ENCODE results near the gene ELMO2.

The ELMO2 gene

DNA sequence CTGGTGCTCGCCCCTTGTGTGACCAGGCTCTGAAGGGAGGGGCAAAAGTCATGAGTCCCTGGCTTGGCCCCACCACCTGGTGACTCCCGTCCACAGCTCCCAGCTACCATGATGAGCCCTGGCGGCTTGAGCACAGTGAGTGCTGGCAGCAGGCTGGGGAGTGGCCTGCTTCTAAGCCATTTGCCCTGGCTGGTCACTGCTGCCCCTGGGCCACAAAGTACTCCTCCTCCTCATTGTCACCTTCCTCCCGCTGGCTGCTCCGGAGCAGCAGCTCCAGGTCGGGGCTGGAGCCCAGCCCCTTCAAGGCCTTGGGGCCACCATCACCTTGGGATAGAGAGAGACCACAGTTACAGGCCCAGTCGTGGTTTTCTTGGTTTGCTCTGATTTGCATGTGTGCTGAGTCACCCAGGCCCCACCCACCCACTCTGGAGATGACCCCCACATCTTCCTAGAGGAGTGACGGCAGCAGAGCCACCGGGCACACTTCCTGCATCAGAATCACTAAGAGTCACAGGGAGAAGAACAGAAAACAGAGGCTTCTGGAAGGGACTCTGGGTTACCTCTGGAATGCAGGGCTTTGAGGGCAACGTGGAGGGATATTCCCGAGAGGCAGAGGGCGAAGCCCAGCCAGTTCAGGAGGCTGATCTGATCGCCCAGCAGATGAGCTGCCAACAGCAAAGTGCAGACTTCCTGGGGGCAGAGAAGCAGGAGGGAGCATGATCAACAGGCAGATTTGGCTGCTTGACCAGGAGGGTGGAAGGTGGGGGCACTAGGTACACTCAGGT is 56.0 kb downstream of the ELMO2 start:
- no peak for DNase-seq

DNA sequence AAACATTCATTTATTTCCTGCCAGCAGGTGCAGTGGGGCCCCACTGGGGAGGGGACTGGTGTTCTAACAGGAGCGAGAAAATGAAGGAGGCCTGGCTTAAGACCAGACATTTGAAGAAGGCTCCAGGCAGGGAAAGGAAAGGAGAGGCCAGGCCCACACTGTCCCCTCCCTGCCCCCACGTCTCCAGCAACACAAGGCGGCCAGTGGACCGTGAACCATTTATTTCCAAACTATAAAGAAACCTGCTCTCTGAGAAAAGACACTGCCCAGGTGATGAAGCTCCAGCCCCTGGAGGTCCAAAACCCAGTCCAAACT is 56.7 kb downstream of the ELMO2 start:
- DNase-seq: no peak

- DNase-seq: peak; percentile 43
Measured at GRCh38 chr20:46349035-46349741, 57.2 kb downstream of the ELMO2 start.

GRCh38 chr20:46347841-46348803 is 58.3 kb downstream of the ELMO2 start:
- no peak for DNase-seq

- DNase-seq: no peak
Measured at GRCh38 chr20:46346770-46347169, 59.6 kb downstream of the ELMO2 start.

GRCh38 chr20:46344488-46345162 is 61.8 kb downstream of the ELMO2 start:
- DNase-seq: no peak

GRCh38 chr20:46343975-46344357 is 62.4 kb downstream of the ELMO2 start:
- DNase-seq: no peak

- no peak for DNase-seq
Measured at GRCh38 chr20:46343348-46343974, 63.0 kb downstream of the ELMO2 start.

- DNase-seq: no peak
Measured at GRCh38 chr20:46342451-46343347, 63.7 kb downstream of the ELMO2 start.

DNA sequence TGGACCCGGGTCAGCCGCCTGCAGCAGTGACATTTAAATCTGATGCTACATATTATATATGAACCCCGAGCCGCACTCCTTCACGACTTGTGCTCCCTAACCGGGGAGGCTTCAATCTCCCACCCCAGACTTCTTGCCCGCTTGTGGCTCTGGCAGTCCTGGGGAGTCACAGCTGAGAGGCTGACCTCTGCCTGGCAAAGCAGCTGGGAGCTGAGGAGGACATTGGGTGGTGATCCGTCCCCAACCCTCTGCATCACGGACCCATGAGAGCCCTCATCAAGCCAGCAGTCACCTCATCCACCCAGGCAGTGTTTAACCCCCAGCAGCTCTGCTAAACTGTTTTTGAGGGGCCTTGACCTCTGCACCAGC is 64.4 kb downstream of the ELMO2 start:
- DNase-seq: no peak

DNA sequence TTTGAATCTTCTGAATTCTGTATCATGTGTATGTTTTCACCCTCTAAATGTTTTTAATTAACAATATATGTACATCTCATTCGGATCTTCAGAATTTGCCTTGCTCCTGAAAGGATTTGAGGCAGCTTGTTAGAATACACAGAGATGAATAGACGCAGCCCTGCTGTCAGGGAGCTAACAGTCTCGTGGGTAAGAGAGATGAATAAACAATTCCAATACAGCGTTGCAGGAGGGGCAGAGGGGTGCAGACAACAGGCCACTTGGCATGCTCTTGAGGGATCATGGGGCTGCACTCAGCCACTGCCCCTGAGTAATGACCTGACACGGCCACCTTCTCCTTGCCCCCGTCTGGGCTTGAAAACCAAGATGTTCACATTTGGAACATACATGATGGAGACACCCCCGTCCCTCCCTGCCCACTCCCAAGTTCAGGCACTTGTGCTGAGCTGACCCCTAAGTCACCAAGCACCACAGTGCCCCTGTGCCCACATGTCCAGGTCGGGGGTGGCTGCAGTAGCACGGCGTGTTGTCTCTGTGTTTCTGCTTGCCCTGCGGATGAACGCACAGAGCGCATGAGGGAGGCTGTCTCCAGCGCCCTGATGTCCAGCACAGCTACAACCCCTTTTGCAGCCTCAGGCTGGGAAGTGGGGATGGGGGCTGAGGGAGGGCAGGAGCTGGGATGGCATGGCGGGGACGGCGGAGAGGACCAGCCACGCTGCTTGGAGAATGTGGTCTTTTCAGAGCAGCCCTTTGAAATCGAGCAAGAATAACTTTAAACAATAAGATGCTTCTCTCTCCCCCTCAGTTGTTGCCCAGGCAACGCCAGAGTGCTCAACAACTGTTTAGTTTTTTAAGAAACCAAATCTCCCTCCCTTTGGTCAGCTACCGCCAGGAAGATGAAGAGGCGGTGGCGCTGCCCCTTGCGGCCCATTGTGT is 65.1 kb downstream of the ELMO2 start:
- DNase-seq: no peak

DNA sequence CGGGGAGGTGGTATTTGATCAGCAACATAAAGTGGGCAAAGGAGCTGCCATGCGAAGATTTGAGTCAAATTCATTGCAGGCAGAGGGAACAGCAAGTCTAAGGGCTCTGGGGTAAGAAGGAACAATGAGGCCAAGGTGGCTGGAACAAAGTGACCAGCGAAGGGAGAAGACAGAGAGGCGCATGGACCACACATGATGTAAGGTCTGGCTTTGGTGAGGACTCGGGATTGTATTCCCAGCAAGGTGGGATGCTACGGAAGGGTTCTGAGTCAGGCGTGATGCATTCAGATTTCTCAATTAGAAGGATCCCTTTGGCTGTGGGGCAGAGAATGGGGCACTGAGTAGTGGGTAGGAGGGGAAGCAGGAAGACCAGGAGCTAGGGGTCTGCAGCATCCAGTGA is 67.4 kb downstream of the ELMO2 start:
- no peak for DNase-seq

- DNase-seq: no peak
Measured at GRCh38 chr20:46336735-46337134, 69.7 kb downstream of the ELMO2 start.

DNA sequence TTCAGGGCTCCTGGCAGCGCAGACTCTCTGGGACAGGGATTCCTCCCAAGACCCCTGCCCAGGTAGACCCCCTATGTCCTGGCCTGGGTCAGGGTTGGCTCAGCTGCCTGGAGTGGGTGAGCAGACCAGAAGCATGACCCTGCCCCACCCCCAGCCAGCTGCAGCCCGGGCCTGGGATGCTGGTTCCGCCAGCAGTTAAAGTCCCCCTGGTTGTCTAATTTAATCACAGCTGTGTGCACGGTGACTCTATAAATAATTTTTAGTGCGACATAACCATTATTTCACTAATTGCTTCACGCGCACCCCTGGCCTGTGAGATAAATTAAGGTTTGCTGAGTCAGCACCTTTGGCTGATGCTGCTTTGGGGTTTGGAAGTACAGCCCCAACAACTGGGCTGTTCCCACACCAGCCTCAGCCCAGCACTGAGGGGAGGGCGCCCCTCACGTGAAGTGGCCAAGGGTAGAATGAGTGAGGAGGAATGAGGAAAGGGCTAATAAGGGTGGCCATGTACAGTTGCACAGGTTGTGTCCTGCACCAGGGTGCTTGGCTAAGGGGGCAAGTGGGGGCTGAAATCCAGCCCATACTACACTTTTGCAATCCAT is 72.0 kb downstream of the ELMO2 start:
- no peak for DNase-seq

DNA sequence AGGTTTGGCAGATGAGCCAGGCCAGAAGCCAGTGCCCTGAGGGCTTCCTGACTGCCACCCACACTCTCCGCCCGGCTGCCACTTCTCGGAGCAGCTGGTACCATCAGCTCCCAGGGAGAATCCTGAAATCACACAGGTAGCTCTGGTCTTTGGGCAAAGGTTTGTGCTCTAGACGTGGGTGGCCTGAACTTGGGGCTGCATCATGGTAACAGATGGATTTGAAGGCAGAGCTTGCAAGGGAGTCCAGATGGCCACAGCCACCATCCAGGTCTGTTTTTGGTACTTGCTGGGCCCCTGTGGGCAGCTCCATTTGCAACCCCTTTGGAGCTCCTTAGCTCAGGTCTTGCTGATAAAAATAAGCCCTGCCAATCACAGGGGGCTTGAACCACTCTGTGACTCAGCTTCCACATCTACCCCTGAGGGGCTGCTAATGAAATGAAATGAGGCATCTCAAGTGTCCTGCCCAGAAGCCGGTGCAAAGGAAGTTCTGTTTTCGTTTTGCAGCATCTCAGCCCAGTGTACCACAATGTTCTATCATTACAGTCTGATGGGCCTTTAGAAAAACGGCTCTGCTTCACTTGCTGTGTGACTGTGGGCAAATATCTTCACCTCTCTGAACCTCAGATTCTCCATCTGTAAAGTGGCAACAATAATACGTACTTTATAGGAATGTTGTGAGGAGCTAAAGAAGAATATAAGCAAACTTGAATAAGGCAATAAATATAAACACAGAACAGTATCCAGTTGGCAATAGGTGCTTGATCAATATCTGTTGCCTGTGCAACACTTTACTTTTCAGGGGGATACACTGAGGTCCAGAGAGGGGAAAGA is 73.0 kb downstream of the ELMO2 start:
- no peak for DNase-seq

- DNase-seq: no peak
Measured at GRCh38 chr20:46332373-46333160, 73.8 kb downstream of the ELMO2 start.

DNA sequence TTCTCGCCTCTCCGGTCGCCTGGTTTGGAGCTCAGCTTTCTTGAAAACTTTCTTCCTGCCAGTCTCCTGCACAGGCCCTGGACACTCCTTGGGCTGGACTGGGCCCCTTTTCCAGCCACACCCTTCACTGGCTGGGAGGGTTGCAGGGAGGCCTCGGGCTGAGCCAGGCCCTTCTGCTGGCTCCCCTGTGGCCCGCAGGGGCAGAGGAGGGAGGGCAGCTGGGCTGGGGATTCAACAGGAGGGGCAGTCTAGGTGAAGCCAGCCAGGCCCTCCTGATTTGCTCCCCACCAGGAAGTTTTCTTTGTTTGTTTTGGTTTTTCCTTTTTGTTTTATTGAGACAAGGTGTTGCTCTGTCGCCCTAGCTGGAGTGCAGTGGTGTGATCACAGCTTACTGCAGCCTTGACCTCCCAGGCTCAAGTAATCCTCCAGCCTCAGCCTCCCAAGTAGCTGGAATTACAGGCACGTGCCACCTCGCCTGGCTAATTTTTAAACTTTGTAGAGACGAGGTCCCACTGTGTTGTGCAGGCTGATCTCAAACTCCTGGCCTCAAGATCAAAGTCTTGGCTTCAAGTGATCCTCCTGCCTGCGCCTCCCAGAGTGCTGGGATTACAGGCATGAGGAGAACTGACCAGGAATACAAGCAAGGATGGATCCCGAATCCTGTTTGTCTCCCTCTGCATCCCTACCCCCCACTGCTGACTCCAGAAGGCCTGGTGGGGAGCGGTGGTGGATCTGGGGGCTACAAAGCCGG is 74.6 kb downstream of the ELMO2 start:
- no peak for DNase-seq
